ENCODE results near the gene ANP32E. TPM values are rescaled to one million over a fixed set of nuclear protein-coding genes. Genes with fewer than 3 reads are reported as not detected.
A peak's percentile ranks its signal among the peaks of the same experiment; 100 is the strongest.
"Not testable (repeated sequence)": the region's sequence is repeated elsewhere in the genome, so short reads cannot be mapped to it uniquely, and the experiment has no call there.

Gene ANP32E
- total and polyA plus RNA-seq, 5 donors from 2014 or later, result 51.5 to 73.4 (median 56.2) TPM

- no peak overlapping the region for H3K27ac Mint-ChIP-seq
- DNase-seq (no peak), ATAC-seq (ENCODE audit: low read depth in 2 of 2) (no peak)
- no peaks in the 10 kb centered on the region for H3K36me3 Mint-ChIP-seq
- H3K4me3 ChIP-seq (ENCODE audit: low read depth, low read length), result no peak overlapping the region
- H3K4me3 Mint-ChIP-seq, result no peak overlapping the region
- H3K27me3 Mint-ChIP-seq, result peaks cover 7% of the 10 kb centered on the region
- no peaks in the 10 kb centered on the region for H3K27me3 ChIP-seq (ENCODE audit: control insufficient read depth, insufficient read depth, low read length)
- no peaks in the 10 kb centered on the region for H3K36me3 ChIP-seq (ENCODE audit: control insufficient read depth, insufficient read depth, low read length)
- no peaks in the 10 kb centered on the region for H3K4me1 Mint-ChIP-seq
- H3K27ac ChIP-seq (ENCODE audit: insufficient read depth, low read length, poor library complexity, severe bottlenecking), result no peak overlapping the region
- H3K9me3 Mint-ChIP-seq, result no peaks in the 10 kb centered on the region
- H3K9me3 ChIP-seq (ENCODE audit: control insufficient read depth in 2 of 2, low read length in 2 of 2), result no peaks in the 10 kb centered on the region
- no peaks in the 10 kb centered on the region for H3K4me1 ChIP-seq (ENCODE audit: control insufficient read depth, insufficient read depth, low read length, poor library complexity, severe bottlenecking)
Observed at GRCh38 chr1:150243003-150243402, 7.1 kb upstream of the ANP32E start.

GRCh38 chr1:150237746-150238145 is 1.8 kb upstream of the ANP32E start:
- no peaks in the 10 kb centered on the region for H3K27me3 ChIP-seq (ENCODE audit: control insufficient read depth, insufficient read depth, low read length)
- H3K27me3 Mint-ChIP-seq, result no peaks in the 10 kb centered on the region
- peak overlapping the region in 1 of 3 donors; percentile 28 for H3K27ac Mint-ChIP-seq
- H3K36me3 Mint-ChIP-seq, result peaks cover 5% of the 10 kb centered on the region
- H3K27ac ChIP-seq (ENCODE audit: insufficient read depth, low read length, poor library complexity, severe bottlenecking), result no peak overlapping the region
- no peak overlapping the region for H3K4me3 ChIP-seq (ENCODE audit: low read depth, low read length)
- DNase-seq (no peak), ATAC-seq (ENCODE audit: low read depth in 2 of 2) (no peak)
- no peaks in the 10 kb centered on the region for H3K9me3 ChIP-seq (ENCODE audit: control insufficient read depth in 2 of 2, low read length in 2 of 2)
- peaks cover 20% of the 10 kb centered on the region for H3K4me1 ChIP-seq (ENCODE audit: control insufficient read depth, insufficient read depth, low read length, poor library complexity, severe bottlenecking)
- H3K36me3 ChIP-seq (ENCODE audit: control insufficient read depth, insufficient read depth, low read length), result no peaks in the 10 kb centered on the region
- no peaks in the 10 kb centered on the region for H3K9me3 Mint-ChIP-seq
- H3K4me1 Mint-ChIP-seq, result peaks cover 9 to 20% (median 15%) of the 10 kb centered on the region in 4 donors
- H3K4me3 Mint-ChIP-seq, result peak overlapping the region in 2 of 4 donors; percentile 44 to 46

GRCh38 chr1:150237176-150237575 is 1.3 kb upstream of the ANP32E start:
- ATAC-seq (ENCODE audit: low read depth in 2 of 2), result not testable (repeated sequence)
- H3K4me1 ChIP-seq (ENCODE audit: control insufficient read depth, insufficient read depth, low read length, poor library complexity, severe bottlenecking), result peaks cover 20% of the 10 kb centered on the region

GRCh38 chr1:150236614-150237100 is 745 bp upstream of the ANP32E start:
- no peaks in the 10 kb centered on the region for H3K9me3 Mint-ChIP-seq
- Histone ChIP-seq H3K27ac (ENCODE audit: insufficient read depth, low read length, poor library complexity, severe bottlenecking) (peak overlapping the region; percentile 63), H3K27me3 (ENCODE audit: control insufficient read depth, insufficient read depth, low read length) (no peaks in the 10 kb centered on the region), H3K36me3 (ENCODE audit: control insufficient read depth, insufficient read depth, low read length) (no peaks in the 10 kb centered on the region), H3K4me3 (ENCODE audit: low read depth, low read length) (peak overlapping the region; percentile 99), H3K4me1 (ENCODE audit: control insufficient read depth, insufficient read depth, low read length, poor library complexity, severe bottlenecking) (peaks cover 20% of the 10 kb centered on the region), H3K9me3 (ENCODE audit: control insufficient read depth in 2 of 2, low read length in 2 of 2) (no peaks in the 10 kb centered on the region)
- H3K27ac Mint-ChIP-seq, result no peak overlapping the region
- ATAC-seq (ENCODE audit: low read depth in 2 of 2) (no peak), DNase-seq (no peak)
- H3K27me3 Mint-ChIP-seq, result no peaks in the 10 kb centered on the region
- peaks cover 9 to 21% (median 15%) of the 10 kb centered on the region in 4 donors for H3K4me1 Mint-ChIP-seq
- no peak overlapping the region for H3K4me3 Mint-ChIP-seq
- H3K36me3 Mint-ChIP-seq, result peaks cover 5% of the 10 kb centered on the region

More at GRCh38 chr1:150237176-150237575, 1.3 kb upstream of the ANP32E start:
- H3K36me3 ChIP-seq (ENCODE audit: control insufficient read depth, insufficient read depth, low read length); H3K9me3 ChIP-seq (ENCODE audit: control insufficient read depth in 2 of 2, low read length in 2 of 2); H3K4me3 ChIP-seq (ENCODE audit: low read depth, low read length); DNase-seq; H3K27me3 ChIP-seq (ENCODE audit: control insufficient read depth, insufficient read depth, low read length); H3K9me3 Mint-ChIP-seq; H3K27me3 Mint-ChIP-seq; H3K27ac ChIP-seq (ENCODE audit: insufficient read depth, low read length, poor library complexity, severe bottlenecking); H3K27ac Mint-ChIP-seq; H3K36me3 Mint-ChIP-seq: not testable (repeated sequence)
- H3K4me3 Mint-ChIP-seq, result peak overlapping the region in 1 of 4 donors; percentile 44
- H3K4me1 Mint-ChIP-seq, result peaks cover 9 to 21% (median 15%) of the 10 kb centered on the region in 4 donors

GRCh38 chr1:150235294-150235851 is 539 bp downstream of the ANP32E start:
- Mint-ChIP-seq H3K4me1 (peaks cover 9 to 22% (median 17%) of the 10 kb centered on the region in 4 donors), H3K27me3 (no peaks in the 10 kb centered on the region), H3K27ac (no peak overlapping the region), H3K36me3 (peaks cover 5% of the 10 kb centered on the region), H3K4me3 (peak overlapping the region in 1 of 4 donors; percentile 99), H3K9me3 (no peaks in the 10 kb centered on the region)
- peaks cover 1% of the 10 kb centered on the region for H3K36me3 ChIP-seq (ENCODE audit: control insufficient read depth, insufficient read depth, low read length)
- no peaks in the 10 kb centered on the region for H3K27me3 ChIP-seq (ENCODE audit: control insufficient read depth, insufficient read depth, low read length)
- peaks cover 20% of the 10 kb centered on the region for H3K4me1 ChIP-seq (ENCODE audit: control insufficient read depth, insufficient read depth, low read length, poor library complexity, severe bottlenecking)
- ATAC-seq (ENCODE audit: low read depth in 2 of 2) (no peak), DNase-seq (peak; percentile 21 to 42 (median 42))
- H3K27ac ChIP-seq (ENCODE audit: insufficient read depth, low read length, poor library complexity, severe bottlenecking), result peak overlapping the region; percentile 98
- H3K9me3 ChIP-seq (ENCODE audit: control insufficient read depth in 2 of 2, low read length in 2 of 2), result no peaks in the 10 kb centered on the region
- H3K4me3 ChIP-seq (ENCODE audit: low read depth, low read length), result peak overlapping the region; percentile 99

- Mint-ChIP-seq H3K27ac (peak overlapping the region in 2 of 3 donors; percentile 98 to 99), H3K27me3 (no peaks in the 10 kb centered on the region), H3K4me3 (peak overlapping the region in 1 of 4 donors; percentile 99), H3K4me1 (peaks cover 9 to 22% (median 17%) of the 10 kb centered on the region in 4 donors), H3K9me3 (no peaks in the 10 kb centered on the region), H3K36me3 (peaks cover 5% of the 10 kb centered on the region)
- peak overlapping the region; percentile 99 for H3K4me3 ChIP-seq (ENCODE audit: low read depth, low read length)
- peaks cover 20% of the 10 kb centered on the region for H3K4me1 ChIP-seq (ENCODE audit: control insufficient read depth, insufficient read depth, low read length, poor library complexity, severe bottlenecking)
- H3K9me3 ChIP-seq (ENCODE audit: control insufficient read depth in 2 of 2, low read length in 2 of 2), result no peaks in the 10 kb centered on the region
- H3K36me3 ChIP-seq (ENCODE audit: control insufficient read depth, insufficient read depth, low read length), result peaks cover 8% of the 10 kb centered on the region
- DNase-seq, result peak; percentile 80 to 91 (median 85)
- peak; percentile 26 to 29 for ATAC-seq (ENCODE audit: low read depth in 2 of 2)
- peak overlapping the region; percentile 98 for H3K27ac ChIP-seq (ENCODE audit: insufficient read depth, low read length, poor library complexity, severe bottlenecking)
- H3K27me3 ChIP-seq (ENCODE audit: control insufficient read depth, insufficient read depth, low read length), result no peaks in the 10 kb centered on the region
Observed at GRCh38 chr1:150234566-150235293, 1.2 kb downstream of the ANP32E start.

GRCh38 chr1:150234309-150234565 is 1.7 kb downstream of the ANP32E start:
- Mint-ChIP-seq H3K27ac (peak overlapping the region in 2 of 3 donors; percentile 98 to 99), H3K9me3 (no peaks in the 10 kb centered on the region), H3K36me3 (peaks cover 5% of the 10 kb centered on the region), H3K4me3 (peak overlapping the region in 1 of 4 donors; percentile 99), H3K27me3 (no peaks in the 10 kb centered on the region), H3K4me1 (peaks cover 9 to 22% (median 17%) of the 10 kb centered on the region in 4 donors)
- peak overlapping the region; percentile 99 for H3K4me3 ChIP-seq (ENCODE audit: low read depth, low read length)
- peaks cover 20% of the 10 kb centered on the region for H3K4me1 ChIP-seq (ENCODE audit: control insufficient read depth, insufficient read depth, low read length, poor library complexity, severe bottlenecking)
- peak overlapping the region; percentile 98 for H3K27ac ChIP-seq (ENCODE audit: insufficient read depth, low read length, poor library complexity, severe bottlenecking)
- H3K9me3 ChIP-seq (ENCODE audit: control insufficient read depth in 2 of 2, low read length in 2 of 2), result no peaks in the 10 kb centered on the region
- H3K36me3 ChIP-seq (ENCODE audit: control insufficient read depth, insufficient read depth, low read length), result peaks cover 8% of the 10 kb centered on the region
- DNase-seq (no peak), ATAC-seq (ENCODE audit: low read depth in 2 of 2) (no peak)
- H3K27me3 ChIP-seq (ENCODE audit: control insufficient read depth, insufficient read depth, low read length), result no peaks in the 10 kb centered on the region
